ENCODE data around the gene FAM210A. TPM values are rescaled to one million over a fixed set of nuclear protein-coding genes. Genes with fewer than 3 reads are reported as not detected.

Gene FAM210A
- total RNA-seq, 2 donors from 2014 or later = 10.3 to 12.4 TPM

DNA sequence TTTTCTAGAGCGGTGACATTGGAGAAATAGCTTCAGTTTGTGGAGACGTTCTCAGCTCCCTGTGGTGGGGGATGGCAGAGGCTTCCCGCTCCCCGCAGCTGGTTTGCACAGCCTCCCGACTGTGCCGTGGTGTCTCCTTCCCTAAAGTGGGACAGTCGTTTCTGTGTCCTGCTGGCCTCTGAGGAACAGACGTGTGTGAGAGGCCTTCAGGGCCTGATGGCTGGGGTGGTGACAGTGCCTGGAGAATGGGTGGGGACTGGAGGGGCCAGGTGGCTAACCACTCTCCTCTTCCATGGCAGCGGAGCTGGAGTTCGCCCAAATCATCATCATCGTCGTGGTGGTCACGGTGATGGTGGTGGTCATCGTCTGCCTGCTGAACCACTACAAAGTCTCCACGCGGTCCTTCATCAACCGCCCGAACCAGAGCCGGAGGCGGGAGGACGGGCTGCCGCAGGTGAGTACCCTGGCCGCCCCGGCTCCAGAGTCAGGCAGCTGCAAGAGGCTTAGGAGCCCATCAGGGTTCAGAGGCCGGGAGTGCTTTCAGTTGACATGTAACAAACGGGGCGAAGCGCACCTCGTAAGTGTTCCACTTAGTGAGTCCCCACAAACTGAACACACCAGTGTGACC, 105.4 kb downstream of the FAM210A start:
- no peak overlapping the region for H3K4me3 ChIP-seq
- H3K9me3 ChIP-seq = no peaks in the 10 kb centered on the region
- no peaks in the 10 kb centered on the region for H3K4me1 ChIP-seq (replicated peaks)
- 95% methylated on average over 29 of the region's 29 CpGs for WGBS
- intact Hi-C loops (cut with DNase I) = loop anchor here (10.0 kb wide), 2 partner anchors 166 to 356 kb away; no protein-coding TSS in a partner anchor
- TF ChIP-seq POLR2A (IDR thresholded peaks at IDR 0.05) (no peak), POLR2AphosphoS5 (IDR thresholded peaks at IDR 0.05) (no peak), CTCF (IDR thresholded peaks at IDR 0.05) (no peak)
- H3K27ac ChIP-seq = no peak overlapping the region
- H3K27me3 ChIP-seq (replicated peaks; ENCODE audit: insufficient read depth) = no peaks in the 10 kb centered on the region
- DNase-seq (ENCODE audit: low spot score) = no peak
- H3K36me3 ChIP-seq = no peaks in the 10 kb centered on the region

DNA sequence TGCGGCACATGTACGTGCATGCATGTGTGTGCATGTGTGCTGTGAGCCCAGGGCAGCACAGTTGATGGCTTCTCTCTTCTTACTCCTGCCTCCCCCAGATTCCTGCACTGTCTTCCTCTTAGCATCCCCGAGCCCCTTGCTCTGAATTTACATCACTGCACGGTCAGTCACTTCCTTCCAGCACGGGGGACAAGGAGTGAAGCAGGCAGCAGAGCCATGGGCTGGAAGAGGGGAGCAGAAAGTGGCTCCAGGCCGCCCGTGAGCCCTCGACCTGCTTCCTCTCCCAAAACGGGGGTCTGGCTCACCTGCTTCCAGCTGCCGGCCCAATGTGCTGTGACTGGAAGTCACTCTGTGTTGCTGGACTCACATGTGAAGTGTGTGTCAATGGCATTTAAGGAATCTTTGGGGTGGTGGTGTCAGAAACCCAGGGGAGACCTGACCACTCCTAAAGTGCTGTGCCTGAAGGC, 106.1 kb downstream of the FAM210A start:
- Histone ChIP-seq H3K27me3 (replicated peaks; ENCODE audit: insufficient read depth) (no peaks in the 10 kb centered on the region), H3K36me3 (no peaks in the 10 kb centered on the region), H3K4me3 (no peak overlapping the region), H3K27ac (no peak overlapping the region), H3K4me1 (replicated peaks) (no peaks in the 10 kb centered on the region), H3K9me3 (no peaks in the 10 kb centered on the region)
- intact Hi-C loops (cut with DNase I) = loop anchor here (10.0 kb wide), 2 partner anchors 165 to 355 kb away; no protein-coding TSS in a partner anchor
- 94% methylated on average over 10 of the region's 10 CpGs for WGBS
- DNase-seq (ENCODE audit: low spot score) = no peak
- TF ChIP-seq CTCF (IDR thresholded peaks at IDR 0.05) (no peak), POLR2A (IDR thresholded peaks at IDR 0.05) (no peak), POLR2AphosphoS5 (IDR thresholded peaks at IDR 0.05) (no peak)

GRCh38 chr18:13619505-13620205, 106.7 kb downstream of the FAM210A start:
- DNase-seq (ENCODE audit: low spot score) = no peak
- no peaks in the 10 kb centered on the region for H3K27me3 ChIP-seq (replicated peaks; ENCODE audit: insufficient read depth)
- intact Hi-C loops (cut with DNase I) = loop anchor here (10.0 kb wide), 2 partner anchors 165 to 355 kb away; no protein-coding TSS in a partner anchor
- WGBS = 98% methylated on average over 18 of the region's 20 CpGs
- no peak overlapping the region for H3K27ac ChIP-seq
- TF ChIP-seq POLR2AphosphoS5 (IDR thresholded peaks at IDR 0.05) (no peak), POLR2A (IDR thresholded peaks at IDR 0.05) (no peak), CTCF (IDR thresholded peaks at IDR 0.05) (no peak)
- H3K4me3 ChIP-seq = no peak overlapping the region
- no peaks in the 10 kb centered on the region for H3K36me3 ChIP-seq
- no peaks in the 10 kb centered on the region for H3K4me1 ChIP-seq (replicated peaks)
- no peaks in the 10 kb centered on the region for H3K9me3 ChIP-seq

- H3K36me3 ChIP-seq = no peaks in the 10 kb centered on the region
- TF ChIP-seq POLR2A (IDR thresholded peaks at IDR 0.05) (no peak), POLR2AphosphoS5 (IDR thresholded peaks at IDR 0.05) (no peak), CTCF (IDR thresholded peaks at IDR 0.05) (no peak)
- H3K27ac ChIP-seq = no peak overlapping the region
- intact Hi-C loops (cut with DNase I) = no loop called here
- no peaks in the 10 kb centered on the region for H3K9me3 ChIP-seq
- 86% methylated on average over 13 of the region's 13 CpGs for WGBS
- H3K4me1 ChIP-seq (replicated peaks) = no peaks in the 10 kb centered on the region
- no peak overlapping the region for H3K4me3 ChIP-seq
- H3K27me3 ChIP-seq (replicated peaks; ENCODE audit: insufficient read depth) = no peaks in the 10 kb centered on the region
- no peak for DNase-seq (ENCODE audit: low spot score)
Observed at GRCh38 chr18:13618760-13619438, 107.5 kb downstream of the FAM210A start.

Measured in prostate gland (tissue), 2 donors.